Muscle of arm (tissue), 12 donors: ENCODE data around the gene C20orf141. TPM values are rescaled to one million over a fixed set of nuclear protein-coding genes. Genes with fewer than 3 reads are reported as not detected.

Source experiments
- DNase-seq: peaks from one replicate; pipeline ENCODE4 v3.0.0-alpha.2; 2013
- polyA plus RNA-seq, 12 donors: library from polyadenylated mRNA; unstranded; fragments of 120-200 nt; gene quantifications; one replicate each; pipeline ENCODE4 v1.2.1, GENCODE V29; 2013; ENCODE audit not compliant: insufficient read length in 12 of 12

The C20orf141 gene
- polyA plus RNA-seq, 12 donors: not detected

- DNase-seq: no peak
Observed at GRCh38 chr20:2846698-2847097, 31.9 kb downstream of the C20orf141 start.

GRCh38 chr20:2847802-2848201 is 33.0 kb downstream of the C20orf141 start:
- DNase-seq: no peak

- DNase-seq: no peak
Observed at GRCh38 chr20:2849529-2849928, 34.7 kb downstream of the C20orf141 start.

GRCh38 chr20:2851086-2851485 is 36.3 kb downstream of the C20orf141 start:
- DNase-seq: no peak

GRCh38 chr20:2858591-2858990 is 43.8 kb downstream of the C20orf141 start:
- DNase-seq: no peak

- DNase-seq: no peak
Observed at GRCh38 chr20:2859330-2860121, 44.7 kb downstream of the C20orf141 start.

GRCh38 chr20:2864626-2865025 is 49.8 kb downstream of the C20orf141 start:
- DNase-seq: no peak

GRCh38 chr20:2865101-2865500 is 50.3 kb downstream of the C20orf141 start:
- no peak for DNase-seq

Other genes with a start within 250 kb of the C20orf141 start
- gene NOP56, start 162.4 kb upstream of the C20orf141 start, polyA plus RNA-seq: 100 to 1,000 TPM in 11 of 12 donors, not detected in 1; 131 to 191 (median 155) TPM
- 100 to 1,000 TPM in 4 of 12 donors, 10 to 100 TPM in 7, not detected in 1; 78.3 to 110 (median 98.9) TPM for gene IDH3B, start 150.8 kb upstream of the C20orf141 start, polyA plus RNA-seq
- gene EBF4, start 122.2 kb upstream of the C20orf141 start, polyA plus RNA-seq: 1 to 10 TPM in 11 of 12 donors, not detected in 1; 3.9 to 9.6 (median 6.5) TPM
- gene CPXM1, start 14.4 kb upstream of the C20orf141 start, polyA plus RNA-seq: 10 to 100 TPM in 11 of 12 donors, not detected in 1; 30.8 to 71.4 (median 47.1) TPM
- gene TMEM239, start 1.4 kb downstream of the C20orf141 start, polyA plus RNA-seq: not detected
- 10 to 100 TPM in 11 of 12 donors, not detected in 1; 17.5 to 41.8 (median 25.6) TPM for gene PCED1A, start 25.7 kb downstream of the C20orf141 start, polyA plus RNA-seq
- 10 to 100 TPM in 11 of 12 donors, not detected in 1; 18.9 to 53.6 (median 21.9) TPM for gene VPS16, start 25.8 kb downstream of the C20orf141 start, polyA plus RNA-seq
- 10 to 100 TPM in 11 of 12 donors, not detected in 1; 35.4 to 98.2 (median 56.6) TPM for gene PTPRA, start 58.5 kb downstream of the C20orf141 start, polyA plus RNA-seq
- 1 to 10 TPM in 1 of 12 donors, under 1 TPM in 4, not detected in 7; 0.20 to 1.1 (median 0.35) TPM for gene GNRH2, start 228.6 kb downstream of the C20orf141 start, polyA plus RNA-seq
- gene MRPS26, start 231.1 kb downstream of the C20orf141 start, polyA plus RNA-seq: 10 to 100 TPM in 11 of 12 donors, not detected in 1; 23.0 to 38.0 (median 28.4) TPM